Neural cell (in vitro differentiated cells): ENCODE data around the gene TOMM20. TPM values are rescaled to one million over a fixed set of nuclear protein-coding genes. Genes with fewer than 3 reads are reported as not detected.

ENCODE experiments used
- H2AFZ ChIP-seq: fragments of 200-600, 300-800 bp; sonication (generic), shearing (Covaris generic); 2 replicates; pipeline ENCODE4 v1.6.0; 2014; ENCODE audit warnings: low read depth, mild to moderate bottlenecking, antibody characterized with exemption, low read length, moderate library complexity
- H3F3A ChIP-seq: fragments of 200-600 bp; shearing (Covaris generic); 2 replicates; pipeline ENCODE4 v1.6.1; 2016; ENCODE audit warnings: mild to moderate bottlenecking, moderate library complexity, mixed read lengths, antibody characterized with exemption, low read length; ENCODE audit not compliant: insufficient read depth, poor library complexity, severe bottlenecking
- H3K27ac ChIP-seq: fragments of 200-600, 300-800 bp; sonication (generic), shearing (Covaris generic); 2 replicates; pipeline ENCODE4 v1.5.1; 2014; ENCODE audit warnings: mild to moderate bottlenecking, low read length, moderate library complexity
- H3K27me3 ChIP-seq: fragments of 300-800, 200-600 bp; sonication (generic), shearing (Covaris generic); 2 replicates; pipeline ENCODE4 v1.6.0; 2014; ENCODE audit warnings: mild to moderate bottlenecking, low read depth, low read length, moderate library complexity; ENCODE audit not compliant: insufficient read depth
- H3K36me3 ChIP-seq: fragments of 300-800, 200-600 bp; sonication (generic), shearing (Covaris generic); 2 replicates; pipeline ENCODE4 v1.5.1; 2014; ENCODE audit warnings: mild to moderate bottlenecking, antibody characterized with exemption, low read length, moderate library complexity; ENCODE audit not compliant: insufficient read depth
- H3K4me2 ChIP-seq: fragments of 300-800, 200-600 bp; sonication (generic), shearing (Covaris generic); 2 replicates; pipeline ENCODE4 v1.6.0; 2014; ENCODE audit warnings: mild to moderate bottlenecking, low read length
- H3K4me3 ChIP-seq: fragments of 300-800, 200-600 bp; sonication (generic), shearing (Covaris generic); 2 replicates; pipeline ENCODE4 v1.5.1; 2014; ENCODE audit warnings: mild to moderate bottlenecking, low read length, moderate library complexity
- H3K79me2 ChIP-seq: fragments of 200-600 bp; shearing (Covaris generic); replicated peaks from 2 replicates; pipeline ENCODE4 v1.6.0; 2014; ENCODE audit warnings: mild to moderate bottlenecking, low read length, moderate library complexity; ENCODE audit not compliant: insufficient read depth
- H3K9ac ChIP-seq: fragments of 300-800, 200-600 bp; sonication (generic), shearing (Covaris generic); 2 replicates; pipeline ENCODE4 v1.6.1; 2016; ENCODE audit warnings: mild to moderate bottlenecking, low read length, mixed read lengths
- H3K9me2 ChIP-seq: fragments of 200-600 bp; shearing (Covaris generic); 2 replicates; pipeline ENCODE4 v1.6.1; 2016; ENCODE audit warnings: mild to moderate bottlenecking, low read length, mixed read lengths; ENCODE audit not compliant: insufficient read depth
- H3K9me3 ChIP-seq: fragments of 200-600, 300-800 bp; sonication (generic), shearing (Covaris generic); 2 replicates; pipeline ENCODE4 v1.6.1; 2016; ENCODE audit warnings: mild to moderate bottlenecking, mixed run types, low read length, moderate library complexity, mixed read lengths
- H4K20me1 ChIP-seq: fragments of 200-600 bp; shearing (Covaris generic); 2 replicates; pipeline ENCODE4 v1.6.1; 2016; ENCODE audit warnings: mild to moderate bottlenecking, mixed run types; ENCODE audit not compliant: insufficient read depth
- EP300 ChIP-seq: fragments of 450-650 bp; conservative IDR thresholded peaks from 2 replicates; pipeline ENCODE4 v1.6.1; 2014; ENCODE audit warnings: antibody characterized with exemption, mild to moderate bottlenecking, moderate library complexity; ENCODE audit not compliant: poor library complexity, severe bottlenecking
- EZH2 ChIP-seq: fragments of 200-600, 300-800 bp; shearing (Covaris generic), sonication (generic); IDR thresholded peaks from 2 replicates; pipeline ENCODE4 v1.6.1; 2014; ENCODE audit warnings: antibody characterized with exemption, low read length, borderline replicate concordance, mild to moderate bottlenecking; ENCODE audit not compliant: insufficient read depth, poor library complexity, severe bottlenecking
- MXI1 ChIP-seq: fragments of 450-650 bp; conservative IDR thresholded peaks from 2 replicates; pipeline ENCODE4 v1.6.1; 2014; ENCODE audit warnings: antibody characterized with exemption, mild to moderate bottlenecking; ENCODE audit not compliant: poor library complexity, severe bottlenecking
- POLR2AphosphoS5 ChIP-seq: IDR thresholded peaks from 2 replicates; pipeline ENCODE4 v1.6.1; 2012
- RAD21 ChIP-seq: fragments of 450-650 bp; conservative IDR thresholded peaks from 2 replicates; pipeline ENCODE4 v1.6.1; 2014; ENCODE audit warnings: antibody characterized with exemption, mild to moderate bottlenecking, moderate library complexity
- SMC3 ChIP-seq: fragments of 450-650 bp; conservative IDR thresholded peaks from 2 replicates; pipeline ENCODE4 v1.6.1; 2014; ENCODE audit warnings: antibody characterized with exemption, mild to moderate bottlenecking, moderate library complexity; ENCODE audit not compliant: poor library complexity
- TAF1 ChIP-seq: IDR thresholded peaks from 2 replicates; pipeline ENCODE4 v1.6.1; 2012; ENCODE audit warnings: low read depth
- polyA plus RNA-seq: library from polyadenylated mRNA; depleted of rRNA; stranded (reverse); fragments of >200 nt; gene quantifications from 2 replicates; pipeline ENCODE4 v1.2.3, GENCODE V29; 2014
- TF ChIP-seq, protein P1 (sequence below): IDR thresholded peaks from 2 replicates; pipeline ENCODE4 v1.6.1; 2012; ENCODE audit warnings: borderline replicate concordance
- TF ChIP-seq, protein P2 (sequence below): fragments of 450-650 bp; IDR thresholded peaks from 2 replicates; pipeline ENCODE4 v1.5.1; 2014; ENCODE audit warnings: antibody characterized with exemption, mild to moderate bottlenecking, moderate library complexity; ENCODE audit not compliant: poor library complexity, severe bottlenecking

TOMM20 gene
- polyA plus RNA-seq, 1 donor from 2014 or later: 175 TPM

DNA sequence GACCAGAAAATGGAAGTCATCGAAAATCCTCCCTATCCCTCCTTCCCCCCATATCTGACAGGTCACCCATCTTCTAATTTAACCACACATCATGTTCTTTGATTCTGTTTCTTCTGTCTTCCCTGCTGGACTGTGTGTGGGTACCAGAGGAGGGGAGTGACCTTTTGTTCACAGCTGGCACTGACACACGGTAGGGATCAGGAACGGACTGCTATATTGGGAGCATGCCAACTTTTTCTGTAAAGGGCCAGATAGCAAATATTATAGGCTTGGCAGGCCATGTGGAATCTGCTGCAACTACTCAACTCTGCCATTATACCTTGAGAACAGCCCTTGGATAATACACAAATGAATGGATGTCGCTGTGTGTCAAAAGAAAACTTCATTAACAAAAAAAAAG lies 7.5 kb upstream of the TOMM20 start:
- Histone ChIP-seq H3F3A (no peaks in the 10 kb centered on the region), H4K20me1 (no peaks in the 10 kb centered on the region), H3K9me2 (no peaks in the 10 kb centered on the region), H3K79me2 (no peaks in the 10 kb centered on the region), H3K4me2 (no peak overlapping the region), H2AFZ (no peak overlapping the region), H3K9me3 (no peaks in the 10 kb centered on the region), H3K27ac (no peak overlapping the region), H3K27me3 (no peaks in the 10 kb centered on the region), H3K36me3 (peaks cover 8% of the 10 kb centered on the region), H3K9ac (no peak overlapping the region), H3K4me3 (no peak overlapping the region)
- no peak for TF ChIP-seq SMC3
- no peak for TF ChIP-seq TAF1
- TF ChIP-seq RAD21: no peak
- no peak for TF ChIP-seq EP300
- TF ChIP-seq MXI1: no peak
- TF ChIP-seq EZH2: no peak
- TF ChIP-seq POLR2AphosphoS5: no peak
- TF ChIP-seq, protein P1, sequence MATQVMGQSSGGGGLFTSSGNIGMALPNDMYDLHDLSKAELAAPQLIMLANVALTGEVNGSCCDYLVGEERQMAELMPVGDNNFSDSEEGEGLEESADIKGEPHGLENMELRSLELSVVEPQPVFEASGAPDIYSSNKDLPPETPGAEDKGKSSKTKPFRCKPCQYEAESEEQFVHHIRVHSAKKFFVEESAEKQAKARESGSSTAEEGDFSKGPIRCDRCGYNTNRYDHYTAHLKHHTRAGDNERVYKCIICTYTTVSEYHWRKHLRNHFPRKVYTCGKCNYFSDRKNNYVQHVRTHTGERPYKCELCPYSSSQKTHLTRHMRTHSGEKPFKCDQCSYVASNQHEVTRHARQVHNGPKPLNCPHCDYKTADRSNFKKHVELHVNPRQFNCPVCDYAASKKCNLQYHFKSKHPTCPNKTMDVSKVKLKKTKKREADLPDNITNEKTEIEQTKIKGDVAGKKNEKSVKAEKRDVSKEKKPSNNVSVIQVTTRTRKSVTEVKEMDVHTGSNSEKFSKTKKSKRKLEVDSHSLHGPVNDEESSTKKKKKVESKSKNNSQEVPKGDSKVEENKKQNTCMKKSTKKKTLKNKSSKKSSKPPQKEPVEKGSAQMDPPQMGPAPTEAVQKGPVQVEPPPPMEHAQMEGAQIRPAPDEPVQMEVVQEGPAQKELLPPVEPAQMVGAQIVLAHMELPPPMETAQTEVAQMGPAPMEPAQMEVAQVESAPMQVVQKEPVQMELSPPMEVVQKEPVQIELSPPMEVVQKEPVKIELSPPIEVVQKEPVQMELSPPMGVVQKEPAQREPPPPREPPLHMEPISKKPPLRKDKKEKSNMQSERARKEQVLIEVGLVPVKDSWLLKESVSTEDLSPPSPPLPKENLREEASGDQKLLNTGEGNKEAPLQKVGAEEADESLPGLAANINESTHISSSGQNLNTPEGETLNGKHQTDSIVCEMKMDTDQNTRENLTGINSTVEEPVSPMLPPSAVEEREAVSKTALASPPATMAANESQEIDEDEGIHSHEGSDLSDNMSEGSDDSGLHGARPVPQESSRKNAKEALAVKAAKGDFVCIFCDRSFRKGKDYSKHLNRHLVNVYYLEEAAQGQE: no peak
- TF ChIP-seq, protein P2, sequence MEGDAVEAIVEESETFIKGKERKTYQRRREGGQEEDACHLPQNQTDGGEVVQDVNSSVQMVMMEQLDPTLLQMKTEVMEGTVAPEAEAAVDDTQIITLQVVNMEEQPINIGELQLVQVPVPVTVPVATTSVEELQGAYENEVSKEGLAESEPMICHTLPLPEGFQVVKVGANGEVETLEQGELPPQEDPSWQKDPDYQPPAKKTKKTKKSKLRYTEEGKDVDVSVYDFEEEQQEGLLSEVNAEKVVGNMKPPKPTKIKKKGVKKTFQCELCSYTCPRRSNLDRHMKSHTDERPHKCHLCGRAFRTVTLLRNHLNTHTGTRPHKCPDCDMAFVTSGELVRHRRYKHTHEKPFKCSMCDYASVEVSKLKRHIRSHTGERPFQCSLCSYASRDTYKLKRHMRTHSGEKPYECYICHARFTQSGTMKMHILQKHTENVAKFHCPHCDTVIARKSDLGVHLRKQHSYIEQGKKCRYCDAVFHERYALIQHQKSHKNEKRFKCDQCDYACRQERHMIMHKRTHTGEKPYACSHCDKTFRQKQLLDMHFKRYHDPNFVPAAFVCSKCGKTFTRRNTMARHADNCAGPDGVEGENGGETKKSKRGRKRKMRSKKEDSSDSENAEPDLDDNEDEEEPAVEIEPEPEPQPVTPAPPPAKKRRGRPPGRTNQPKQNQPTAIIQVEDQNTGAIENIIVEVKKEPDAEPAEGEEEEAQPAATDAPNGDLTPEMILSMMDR: no peak

DNA sequence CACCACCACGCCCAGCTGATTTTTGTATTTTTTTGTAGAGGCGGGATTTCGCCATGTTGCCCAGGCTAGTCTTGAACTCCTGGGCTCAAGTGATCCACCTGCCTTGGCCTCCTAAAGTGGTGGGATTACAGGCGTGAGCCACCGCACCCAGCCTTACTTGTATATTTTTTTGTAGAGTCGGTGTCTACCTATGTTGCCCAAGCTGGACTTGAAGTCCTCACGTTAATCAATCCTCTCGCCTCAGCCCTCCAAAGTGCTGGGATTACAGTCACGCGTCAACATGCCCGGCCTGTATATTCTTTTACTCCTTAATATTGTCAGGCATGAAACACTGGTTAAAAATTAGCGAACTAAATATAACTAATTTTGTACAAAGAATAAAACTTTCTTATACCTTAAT lies 5.5 kb upstream of the TOMM20 start:
- peaks cover 8% of the 10 kb centered on the region for H3K36me3 ChIP-seq
- no peak overlapping the region for H3K27ac ChIP-seq
- no peaks in the 10 kb centered on the region for H3K9me2 ChIP-seq
- H3K4me2 ChIP-seq: no peak overlapping the region
- TF ChIP-seq SMC3: no peak
- TF ChIP-seq, protein P2: no peak
- no peak for TF ChIP-seq RAD21
- TF ChIP-seq EP300: no peak
- TF ChIP-seq, protein P1: no peak
- TF ChIP-seq EZH2: no peak
- no peak for TF ChIP-seq POLR2AphosphoS5
- no peak for TF ChIP-seq TAF1
- TF ChIP-seq MXI1: no peak
- no peak overlapping the region for H2AFZ ChIP-seq
- H4K20me1 ChIP-seq: no peaks in the 10 kb centered on the region
- no peaks in the 10 kb centered on the region for H3K9me3 ChIP-seq
- H3K9ac ChIP-seq: no peak overlapping the region
- H3K4me3 ChIP-seq: no peak overlapping the region
- no peaks in the 10 kb centered on the region for H3K79me2 ChIP-seq
- no peaks in the 10 kb centered on the region for H3K27me3 ChIP-seq
- H3F3A ChIP-seq: no peaks in the 10 kb centered on the region
